GM19025 (cell line): ENCODE data around the gene TMEM176B.
"Not testable (repeated sequence)": the region's sequence is repeated elsewhere in the genome, so short reads cannot be mapped to it uniquely, and the experiment has no call there.

Experiments
- ATAC-seq: cut with Tn5 transposase; IDR thresholded peaks from one replicate; pipeline ENCODE4 v1.9.1; 2021; ENCODE audit warnings: mild to moderate bottlenecking, low read depth, moderate library complexity; ENCODE audit not compliant: unreplicated experiment

TMEM176B gene

DNA sequence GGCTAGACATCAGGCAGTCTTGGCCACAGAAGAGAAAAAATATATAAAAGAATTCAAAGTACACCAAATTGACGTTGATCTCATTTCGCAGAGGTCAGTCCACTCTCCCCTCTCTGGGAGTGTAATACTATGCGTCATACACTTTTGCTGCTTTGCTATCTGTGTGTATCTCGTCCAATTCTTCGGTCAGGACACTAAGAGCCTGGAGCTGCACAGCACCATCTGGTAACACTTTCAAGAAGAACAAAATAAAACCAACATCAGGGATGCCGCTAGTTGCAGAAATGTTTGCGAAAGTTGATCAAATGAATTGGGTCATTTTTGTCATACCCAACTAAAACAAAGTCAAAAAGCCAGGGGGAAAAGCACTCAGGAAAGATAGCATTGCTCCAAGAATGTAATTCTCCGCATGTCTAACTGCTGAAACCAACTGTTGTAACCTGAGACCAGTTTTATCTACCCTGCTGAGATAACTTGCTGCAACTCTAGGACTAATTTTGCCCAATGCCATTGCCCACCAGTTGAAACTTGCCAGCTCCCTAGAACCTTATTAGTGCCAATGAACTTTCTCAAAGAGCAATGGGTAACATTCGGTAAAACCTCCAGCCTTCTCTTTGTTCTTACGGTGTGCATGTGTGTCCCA lies 23.4 kb upstream of the TMEM176B start:
- ATAC-seq = no peak

GRCh38 chr7:150823043-150823442 lies 22.9 kb upstream of the TMEM176B start:
- ATAC-seq = no peak

DNA sequence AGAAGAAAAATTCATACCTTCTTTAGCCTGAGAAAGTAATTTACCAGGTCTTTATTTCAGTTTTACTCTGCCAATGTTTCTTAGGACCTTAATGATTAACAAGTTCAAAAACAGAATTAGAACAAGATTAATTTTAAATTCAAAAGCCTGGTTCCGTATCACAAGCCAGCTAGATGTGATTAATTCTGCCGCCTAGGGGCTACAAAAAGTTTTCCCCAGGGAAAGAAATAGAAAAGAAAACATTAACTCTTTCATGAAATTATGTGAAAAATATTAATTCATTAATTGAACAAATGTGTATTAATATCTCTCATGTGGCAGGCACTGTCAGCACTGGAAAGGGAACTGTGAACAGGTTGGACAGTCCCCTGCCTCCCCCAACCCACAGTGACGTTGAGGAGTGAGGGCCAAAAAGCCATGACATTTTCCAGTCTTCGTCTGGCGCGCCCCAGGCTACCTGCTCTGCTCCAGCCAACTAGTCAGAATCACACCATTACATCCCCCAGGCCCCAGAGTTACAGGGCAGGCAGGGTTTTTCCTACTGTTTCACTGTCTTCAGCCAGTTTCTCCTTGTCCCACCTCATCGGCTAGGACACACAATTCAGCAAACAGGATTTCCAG lies 20.5 kb upstream of the TMEM176B start:
- peak; percentile 55 for ATAC-seq

DNA sequence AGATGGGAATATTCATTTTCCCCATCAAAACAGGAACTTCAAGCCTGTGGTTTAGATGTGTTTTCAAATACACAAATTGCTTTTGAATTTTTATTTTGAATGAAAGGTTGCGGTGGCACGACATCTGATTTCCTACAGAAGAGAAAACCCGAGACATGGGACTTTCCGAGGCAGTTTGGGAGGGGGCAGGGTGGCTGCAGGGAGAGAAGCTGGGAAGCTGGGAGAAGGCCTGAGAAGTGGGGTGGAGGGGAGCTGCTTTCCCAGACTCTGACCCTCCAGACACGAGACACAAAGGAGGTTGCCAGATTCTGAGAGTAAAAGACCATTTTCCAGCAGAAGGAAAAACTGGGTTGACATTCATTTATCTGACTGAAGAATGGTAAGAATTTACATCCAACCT lies 20.0 kb upstream of the TMEM176B start:
- ATAC-seq = peak; percentile 11

- ATAC-seq = no peak
Measured at GRCh38 chr7:150818971-150819370, 18.8 kb upstream of the TMEM176B start.

DNA sequence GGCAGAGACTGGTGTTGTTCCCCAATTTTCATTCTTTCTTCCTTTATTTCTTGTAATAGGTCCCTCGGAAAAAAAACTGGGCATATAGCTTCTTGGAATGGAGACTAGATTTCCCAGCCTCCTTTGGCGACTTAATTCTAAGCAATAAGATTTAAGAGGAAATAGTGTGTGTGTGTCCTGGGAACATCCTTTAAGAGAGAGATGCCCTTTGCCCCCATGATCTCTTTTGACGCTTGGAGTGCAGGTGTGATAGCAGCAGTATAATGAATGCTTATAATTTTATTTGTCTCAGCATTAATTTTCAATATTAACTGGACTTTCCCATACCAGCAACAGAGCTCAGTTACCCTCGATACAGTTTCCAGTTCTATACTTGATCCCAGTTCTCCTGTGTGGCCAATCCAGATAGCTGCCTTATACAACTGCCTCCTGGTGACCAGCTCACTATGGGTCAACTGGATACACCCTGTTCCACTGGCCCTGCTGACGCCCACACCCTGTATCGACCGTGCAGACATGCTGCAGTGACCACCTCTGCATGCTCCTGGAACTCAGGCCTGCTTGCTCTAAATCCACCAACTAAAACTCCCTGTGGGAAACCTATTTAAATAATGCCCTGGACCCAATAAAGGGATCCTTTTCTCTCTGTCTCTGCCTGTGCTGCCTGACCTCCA lies 14.3 kb upstream of the TMEM176B start:
- no peak for ATAC-seq

GRCh38 chr7:150807616-150808438 lies 7.7 kb upstream of the TMEM176B start:
- not testable (repeated sequence) for ATAC-seq

DNA sequence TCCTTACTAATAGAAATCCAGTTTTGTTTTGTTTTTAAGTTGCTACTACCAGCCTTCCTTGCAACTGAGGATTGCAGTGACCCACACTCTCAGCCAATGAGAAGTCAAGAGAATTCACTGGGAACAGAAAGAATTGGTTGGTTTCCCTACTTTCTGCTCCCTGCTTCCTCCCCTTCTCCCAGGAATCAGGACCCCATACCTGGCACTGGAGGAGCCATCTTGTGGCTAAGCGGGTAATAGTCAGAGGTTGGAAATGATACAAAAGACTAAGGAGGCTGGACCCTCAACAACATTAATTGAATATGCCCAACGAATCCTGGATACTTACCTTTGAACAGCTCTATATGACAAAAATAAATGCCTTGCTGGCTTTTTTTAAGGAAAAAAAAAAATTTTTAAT lies 6.7 kb upstream of the TMEM176B start:
- ATAC-seq = no peak

GRCh38 chr7:150806454-150806853 lies 6.3 kb upstream of the TMEM176B start:
- ATAC-seq = no peak

GRCh38 chr7:150805864-150806263 lies 5.7 kb upstream of the TMEM176B start:
- no peak for ATAC-seq

GRCh38 chr7:150804802-150805201 lies 4.6 kb upstream of the TMEM176B start:
- ATAC-seq = no peak

DNA sequence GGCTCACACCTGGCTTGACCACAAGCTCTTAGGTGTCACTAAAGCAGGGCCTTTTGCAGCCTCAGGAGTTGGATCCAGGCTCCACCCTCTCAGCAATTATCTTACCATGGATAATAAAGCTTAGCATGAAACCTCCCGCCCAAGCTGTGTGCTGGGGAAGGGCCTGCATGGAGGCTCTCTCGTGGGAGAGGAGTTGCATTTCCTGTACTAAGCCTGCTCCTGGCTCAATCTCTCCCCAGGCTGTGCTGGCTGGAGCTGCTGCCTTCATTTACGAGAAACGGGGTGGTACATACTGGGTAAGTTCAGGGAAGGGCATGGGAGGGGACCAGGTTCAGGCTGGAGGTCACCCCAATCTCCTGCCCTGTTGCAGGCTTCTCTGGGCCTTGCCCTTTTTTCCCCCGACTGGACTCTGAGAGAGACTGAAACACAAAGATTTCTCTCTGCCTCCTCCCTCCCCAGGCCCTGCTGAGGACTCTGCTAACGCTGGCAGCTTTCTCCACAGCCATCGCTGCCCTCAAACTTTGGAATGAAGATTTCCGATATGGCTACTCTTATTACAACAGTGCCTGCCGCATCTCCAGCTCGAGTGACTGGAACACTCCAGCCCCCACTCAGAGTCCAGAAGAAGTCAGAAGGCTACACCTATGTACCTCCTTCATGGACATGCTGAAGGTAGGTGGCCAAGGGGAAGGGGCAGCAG lies 3.1 kb upstream of the TMEM176B start:
- ATAC-seq = no peak

DNA sequence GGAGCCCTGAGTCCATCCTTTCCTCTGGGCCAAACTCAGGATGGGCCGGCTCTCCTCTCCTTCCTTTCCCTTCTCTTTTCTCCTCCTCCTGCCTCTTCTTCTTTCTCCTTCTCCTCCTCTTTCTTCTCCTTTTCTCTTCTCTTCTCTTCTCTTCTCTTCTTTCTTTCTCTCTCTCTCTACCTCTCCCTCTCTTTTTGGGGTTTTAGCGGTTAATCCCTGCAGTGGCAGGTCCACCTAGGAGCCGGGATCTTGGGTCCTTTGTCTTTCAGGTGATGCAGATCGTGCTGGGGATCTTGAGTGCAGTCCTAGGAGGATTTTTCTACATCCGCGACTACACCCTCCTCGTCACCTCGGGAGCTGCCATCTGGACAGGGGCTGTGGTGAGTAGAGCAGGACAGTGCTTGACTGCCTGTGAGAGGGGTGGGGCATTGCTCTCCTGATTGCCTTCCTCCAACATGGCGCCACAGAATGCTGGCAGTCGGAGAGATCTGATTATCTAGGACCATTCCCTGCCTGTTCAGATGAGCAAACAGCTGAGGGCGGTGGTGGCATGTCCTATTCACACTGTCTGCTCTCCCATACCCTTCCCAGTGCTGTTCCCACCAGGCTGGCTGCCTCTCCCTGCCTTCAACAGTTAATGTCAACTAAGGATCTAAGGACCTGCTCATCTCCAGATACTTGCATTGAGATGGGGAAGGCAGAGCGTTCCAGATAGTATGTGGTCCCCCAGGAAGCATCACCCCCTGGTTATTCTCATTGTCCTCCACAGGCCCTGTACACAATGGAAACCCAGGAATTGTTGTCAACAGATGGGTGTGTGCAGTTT lies 2.0 kb upstream of the TMEM176B start:
- ATAC-seq = no peak

DNA sequence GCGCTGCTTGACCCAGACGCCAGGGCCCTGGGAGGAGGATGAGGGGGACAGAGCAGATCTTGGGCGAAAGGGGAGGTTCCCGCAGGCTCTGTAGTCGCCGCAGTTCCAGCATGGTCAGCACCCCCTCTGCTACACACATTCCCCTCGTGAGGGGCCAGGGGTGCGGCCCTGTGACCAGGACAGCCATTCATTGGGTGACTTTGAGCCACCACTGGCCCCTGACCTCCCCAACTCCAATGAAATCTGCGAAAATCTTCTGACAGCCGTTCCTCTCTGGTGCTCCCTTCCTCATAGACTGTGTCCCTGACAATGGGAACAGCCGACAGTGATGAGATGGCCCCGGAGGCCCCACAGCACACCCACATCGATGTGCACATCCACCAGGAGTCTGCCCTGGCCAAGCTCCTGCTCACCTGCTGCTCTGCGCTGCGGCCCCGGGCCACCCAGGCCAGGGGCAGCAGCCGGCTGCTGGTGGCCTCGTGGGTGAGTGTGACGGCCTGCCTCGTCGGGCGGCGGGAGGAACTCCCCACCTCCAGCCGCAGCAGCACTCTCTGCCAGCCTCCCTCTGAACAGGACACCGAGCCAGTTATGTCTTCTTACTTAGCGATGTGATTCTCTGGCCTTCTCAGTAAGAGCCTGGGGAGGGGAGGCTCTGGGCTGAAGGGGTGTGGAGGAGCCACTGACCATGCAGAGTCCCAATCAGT lies 1.2 kb upstream of the TMEM176B start:
- no peak for ATAC-seq

DNA sequence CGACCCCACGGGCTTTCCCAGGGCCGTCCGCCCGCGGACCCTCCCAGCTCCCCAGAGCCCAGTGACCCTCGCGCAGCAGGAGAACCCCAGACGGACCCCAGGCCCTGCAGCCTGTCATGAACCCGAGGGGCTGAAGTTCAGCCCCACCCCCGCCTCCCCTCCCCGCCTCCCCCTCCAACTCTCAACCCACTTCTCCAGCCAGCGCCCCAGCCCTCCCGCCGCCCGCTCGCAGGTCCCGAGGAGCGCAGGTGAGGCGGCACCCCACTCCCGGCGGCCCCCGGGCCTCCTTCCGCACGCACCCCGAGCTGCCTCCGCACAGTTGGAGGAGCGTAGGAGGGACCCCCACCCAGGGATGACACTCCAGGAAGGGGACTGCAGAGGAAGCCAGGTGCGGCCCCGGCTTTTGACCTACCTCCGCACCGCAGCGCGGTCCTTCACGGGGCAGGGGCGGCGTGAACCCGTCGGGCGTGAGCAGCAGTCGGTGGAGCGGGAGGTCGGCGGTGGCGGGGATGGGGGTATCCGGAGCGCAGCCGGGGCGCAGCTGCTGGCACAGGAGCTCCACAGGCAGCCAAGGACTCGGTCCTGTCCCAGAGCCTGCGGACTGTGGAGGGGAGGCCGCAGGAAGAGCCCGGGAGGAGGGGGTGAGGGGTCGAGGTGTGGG lies 547 bp upstream of the TMEM176B start, which contains the start of gene TMEM176A:
TSS of gene TMEM176A (plus strand) at position 189 of the 661 bp plus-strand sequence. CDS start 782 bp downstream, outside the sequence.
- ATAC-seq = no peak

GRCh38 chr7:150799156-150799555 lies 1.0 kb downstream of the TMEM176B start:
- no peak for ATAC-seq

- ATAC-seq = no peak
Measured at GRCh38 chr7:150797661-150798060, 2.5 kb downstream of the TMEM176B start.

GRCh38 chr7:150793569-150794238 lies 6.5 kb downstream of the TMEM176B start:
- no peak for ATAC-seq
